ENCODE results near the gene BSND.

DNA sequence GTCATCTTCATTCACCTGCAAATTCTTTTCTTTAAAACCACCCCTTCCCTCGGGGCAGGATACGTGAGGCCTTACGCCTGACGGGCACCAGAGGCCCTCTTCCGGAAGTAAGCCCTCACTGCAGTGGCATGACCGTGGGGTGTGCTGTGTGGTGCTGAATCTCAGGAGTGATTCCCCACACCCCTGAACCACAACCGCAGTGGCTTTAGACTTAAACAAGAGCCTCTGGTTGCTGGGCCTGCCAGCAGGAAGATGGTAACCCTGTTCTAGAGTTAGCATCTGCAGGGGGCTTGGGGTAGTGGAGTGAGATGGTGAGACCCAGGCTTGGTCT, 12.1 kb downstream of the BSND start:
- TF ChIP-seq ISL1 (CRISPR knock-in tag; IDR thresholded peaks at IDR 0.05) (no peak), SNAI2 (CRISPR knock-in tag; IDR thresholded peaks at IDR 0.05) (no peak), ESRRG (CRISPR knock-in tag; IDR thresholded peaks at IDR 0.05) (no peak), RARB (CRISPR knock-in tag; IDR thresholded peaks at IDR 0.05) (no peak), PPARA (CRISPR knock-in tag; IDR thresholded peaks at IDR 0.05; ENCODE audit: borderline replicate concordance) (no peak), ZFP30 (CRISPR knock-in tag; IDR thresholded peaks at IDR 0.05) (no peak), TCF4 (CRISPR knock-in tag; IDR thresholded peaks at IDR 0.05; ENCODE audit: borderline replicate concordance) (no peak), ZFP3 (CRISPR knock-in tag; IDR thresholded peaks at IDR 0.05) (no peak)
- TF ChIP-seq, protein P1, sequence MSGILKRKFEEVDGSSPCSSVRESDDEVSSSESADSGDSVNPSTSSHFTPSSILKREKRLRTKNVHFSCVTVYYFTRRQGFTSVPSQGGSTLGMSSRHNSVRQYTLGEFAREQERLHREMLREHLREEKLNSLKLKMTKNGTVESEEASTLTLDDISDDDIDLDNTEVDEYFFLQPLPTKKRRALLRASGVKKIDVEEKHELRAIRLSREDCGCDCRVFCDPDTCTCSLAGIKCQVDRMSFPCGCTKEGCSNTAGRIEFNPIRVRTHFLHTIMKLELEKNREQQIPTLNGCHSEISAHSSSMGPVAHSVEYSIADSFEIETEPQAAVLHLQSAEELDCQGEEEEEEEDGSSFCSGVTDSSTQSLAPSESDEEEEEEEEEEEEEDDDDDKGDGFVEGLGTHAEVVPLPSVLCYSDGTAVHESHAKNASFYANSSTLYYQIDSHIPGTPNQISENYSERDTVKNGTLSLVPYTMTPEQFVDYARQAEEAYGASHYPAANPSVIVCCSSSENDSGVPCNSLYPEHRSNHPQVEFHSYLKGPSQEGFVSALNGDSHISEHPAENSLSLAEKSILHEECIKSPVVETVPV (CRISPR knock-in tag; IDR thresholded peaks at IDR 0.05), result no peak
- TF ChIP-seq, protein P2, sequence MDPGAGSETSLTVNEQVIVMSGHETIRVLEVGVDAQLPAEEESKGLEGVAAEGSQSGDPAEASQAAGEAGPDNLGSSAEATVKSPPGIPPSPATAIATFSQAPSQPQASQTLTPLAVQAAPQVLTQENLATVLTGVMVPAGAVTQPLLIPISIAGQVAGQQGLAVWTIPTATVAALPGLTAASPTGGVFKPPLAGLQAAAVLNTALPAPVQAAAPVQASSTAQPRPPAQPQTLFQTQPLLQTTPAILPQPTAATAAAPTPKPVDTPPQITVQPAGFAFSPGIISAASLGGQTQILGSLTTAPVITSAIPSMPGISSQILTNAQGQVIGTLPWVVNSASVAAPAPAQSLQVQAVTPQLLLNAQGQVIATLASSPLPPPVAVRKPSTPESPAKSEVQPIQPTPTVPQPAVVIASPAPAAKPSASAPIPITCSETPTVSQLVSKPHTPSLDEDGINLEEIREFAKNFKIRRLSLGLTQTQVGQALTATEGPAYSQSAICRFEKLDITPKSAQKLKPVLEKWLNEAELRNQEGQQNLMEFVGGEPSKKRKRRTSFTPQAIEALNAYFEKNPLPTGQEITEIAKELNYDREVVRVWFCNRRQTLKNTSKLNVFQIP (CRISPR knock-in tag; IDR thresholded peaks at IDR 0.05; ENCODE audit: borderline replicate concordance, low read depth), result no peak
